ENCODE measurements around the gene FAM204A.

FAM204A gene

GRCh38 chr10:118282670-118283069 is 59.5 kb downstream of the FAM204A start:
- in situ Hi-C loops (cut with MboI; ENCODE audit: low sequenced_read_pairs) = no loop called here

- in situ Hi-C loops (cut with MboI; ENCODE audit: low sequenced_read_pairs) = no loop called here
Measured at GRCh38 chr10:118278649-118279048, 63.5 kb downstream of the FAM204A start.

GRCh38 chr10:118277871-118278270 is 64.3 kb downstream of the FAM204A start:
- in situ Hi-C loops (cut with MboI; ENCODE audit: low sequenced_read_pairs) = no loop called here

- in situ Hi-C loops (cut with MboI; ENCODE audit: low sequenced_read_pairs) = no loop called here
Measured at GRCh38 chr10:118276727-118277126, 65.4 kb downstream of the FAM204A start.

DNA sequence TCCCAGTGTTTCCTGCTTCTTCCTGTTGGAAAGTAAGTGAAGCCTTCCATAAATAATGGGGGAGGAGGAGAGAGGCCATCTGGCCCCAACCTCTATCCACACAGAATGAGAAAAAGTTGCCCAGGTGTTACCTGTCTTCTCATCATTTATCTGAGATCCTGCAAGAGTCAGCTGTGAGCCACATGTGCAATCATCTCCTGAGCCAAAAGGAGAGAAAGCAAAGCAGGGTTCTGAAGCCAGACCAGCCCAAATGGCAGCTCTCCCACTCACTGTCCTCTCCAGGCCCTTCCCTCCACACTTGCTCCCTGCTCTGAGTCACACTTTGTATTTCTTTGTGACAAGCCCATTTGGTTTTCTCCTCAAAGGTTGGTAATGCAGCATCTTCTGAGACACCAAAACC is 65.9 kb downstream of the FAM204A start:
- in situ Hi-C loops (cut with MboI; ENCODE audit: low sequenced_read_pairs) = no loop called here

- in situ Hi-C loops (cut with MboI; ENCODE audit: low sequenced_read_pairs) = no loop called here
Measured at GRCh38 chr10:118273662-118274061, 68.5 kb downstream of the FAM204A start.

DNA sequence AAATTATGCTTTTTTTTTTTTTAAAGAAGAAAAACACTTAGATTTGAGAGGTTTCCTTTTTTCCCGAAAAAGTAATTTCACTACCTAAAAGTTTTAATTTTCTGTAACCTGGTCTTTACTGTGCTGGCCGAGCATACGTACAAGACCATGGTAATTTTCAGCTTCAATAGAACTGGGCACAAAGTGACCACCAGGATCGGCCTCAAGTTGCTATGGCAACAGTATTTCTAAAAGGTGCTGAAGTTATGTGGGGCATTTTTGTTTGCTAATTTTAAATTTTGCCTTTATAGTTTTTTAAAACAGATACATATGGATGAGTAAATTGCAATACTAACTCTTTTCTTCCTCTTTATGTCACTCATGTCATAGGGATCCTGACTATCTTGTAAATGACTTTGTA is 69.4 kb downstream of the FAM204A start:
- in situ Hi-C loops (cut with MboI; ENCODE audit: low sequenced_read_pairs) = no loop called here

DNA sequence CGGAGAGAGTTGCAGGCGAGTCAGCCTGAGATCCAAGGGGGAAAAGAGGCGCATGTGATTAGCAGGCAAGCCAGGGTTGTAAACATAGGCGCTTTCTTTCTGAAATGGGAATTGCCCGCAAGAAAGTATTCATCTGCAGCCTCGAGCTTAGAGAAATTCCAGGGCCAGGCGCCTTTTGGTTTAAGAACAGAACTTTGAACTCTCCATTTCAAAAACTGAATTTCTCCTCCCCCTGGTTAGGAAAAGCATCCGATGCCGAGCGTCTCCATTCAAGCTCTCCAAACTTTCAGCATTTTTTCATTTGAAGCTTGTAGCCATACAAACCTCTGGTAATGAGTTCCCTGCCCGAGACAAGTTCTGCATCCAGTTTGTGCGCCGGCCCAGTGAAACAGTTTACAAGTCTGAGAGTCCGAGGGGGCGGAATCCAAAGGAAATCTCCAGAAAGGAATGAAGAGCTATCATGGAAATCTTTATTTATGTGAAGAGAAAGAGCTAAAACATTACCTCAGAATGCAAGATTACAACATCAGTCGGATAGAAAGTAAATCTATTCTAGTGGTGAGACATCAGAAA is 69.9 kb downstream of the FAM204A start:
- in situ Hi-C loops (cut with MboI; ENCODE audit: low sequenced_read_pairs) = no loop called here

GRCh38 chr10:118271671-118272070 is 70.5 kb downstream of the FAM204A start:
- in situ Hi-C loops (cut with MboI; ENCODE audit: low sequenced_read_pairs) = no loop called here

DNA sequence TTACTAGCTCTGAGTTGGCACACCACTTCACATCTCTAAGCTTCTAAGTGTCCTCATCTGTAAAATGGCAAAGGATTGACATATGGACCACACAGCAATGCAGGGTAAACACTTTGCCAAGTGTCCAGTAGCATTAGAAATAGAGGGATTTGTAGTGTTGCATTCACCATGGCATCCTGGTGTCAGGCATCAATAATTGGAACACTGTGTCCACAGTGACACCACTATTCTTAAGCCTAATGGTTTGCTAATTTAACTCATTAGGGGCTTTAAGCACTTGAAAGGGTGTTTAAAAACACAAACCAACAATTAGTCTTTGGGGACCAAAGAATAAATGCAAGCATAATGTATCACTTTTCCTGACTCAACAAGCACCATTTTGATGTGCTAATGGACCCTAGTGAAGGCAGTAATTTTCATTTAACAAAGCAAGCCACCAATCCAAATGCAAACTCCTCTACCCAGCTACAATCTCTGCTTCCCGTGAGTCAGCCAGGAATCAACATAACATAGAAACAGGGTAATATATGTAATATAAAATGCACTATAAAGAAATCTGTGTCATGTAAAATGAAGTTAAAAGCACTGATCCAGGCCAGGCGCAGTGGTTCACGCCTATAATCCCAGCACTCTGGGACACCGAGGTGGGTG is 75.9 kb downstream of the FAM204A start:
- in situ Hi-C loops (cut with MboI; ENCODE audit: low sequenced_read_pairs) = no loop called here

DNA sequence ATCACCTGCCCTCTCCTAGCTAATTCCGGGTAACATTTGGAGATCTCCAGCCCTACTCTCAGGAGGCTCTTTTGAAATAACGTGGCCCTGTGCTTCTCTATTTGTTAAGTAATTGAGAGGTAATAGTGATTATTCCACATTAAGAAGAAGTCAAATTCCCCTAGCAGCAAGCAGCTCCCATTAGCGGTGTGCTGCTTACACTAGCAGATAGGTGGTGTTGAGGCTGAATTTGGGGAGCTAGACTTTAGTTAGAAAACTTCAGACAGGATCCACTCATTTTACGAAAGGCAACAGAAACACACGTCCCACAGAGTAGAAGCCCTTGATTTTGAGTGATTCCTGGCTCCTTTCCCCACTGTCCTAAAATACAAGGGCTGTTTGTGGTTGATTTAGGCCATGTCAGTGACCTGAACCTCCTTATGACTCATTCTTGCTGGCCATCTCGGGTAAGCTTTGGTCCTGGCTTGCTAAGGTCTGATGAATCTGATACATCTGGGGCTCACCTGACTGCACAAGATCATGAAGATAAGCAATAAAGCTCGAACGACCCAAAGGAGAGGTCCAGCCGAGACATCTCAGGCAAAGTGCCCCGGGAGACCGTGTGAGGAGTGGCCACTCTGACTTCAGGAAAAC is 77.2 kb downstream of the FAM204A start:
- in situ Hi-C loops (cut with MboI; ENCODE audit: low sequenced_read_pairs) = no loop called here

DNA sequence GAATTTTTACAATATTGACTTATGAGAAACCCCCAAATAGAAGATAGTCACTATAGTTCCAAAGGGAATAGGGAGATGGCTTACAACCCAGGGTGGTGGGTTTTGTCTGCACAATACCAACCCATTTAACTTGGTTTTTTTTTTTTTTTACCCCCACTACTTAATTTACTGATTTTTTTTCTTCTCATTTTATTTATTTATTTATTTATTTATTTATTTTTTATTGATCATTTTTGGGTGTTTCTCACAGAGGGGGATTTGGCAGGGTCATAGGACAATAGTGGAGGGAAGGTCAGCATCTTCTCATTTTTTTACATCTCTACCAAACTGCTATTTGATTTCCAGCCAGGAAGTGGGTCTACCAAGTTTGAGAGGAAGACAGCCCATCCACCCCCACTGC is 77.9 kb downstream of the FAM204A start:
- in situ Hi-C loops (cut with MboI; ENCODE audit: low sequenced_read_pairs) = no loop called here

GRCh38 chr10:118262538-118262937 is 79.6 kb downstream of the FAM204A start:
- in situ Hi-C loops (cut with MboI; ENCODE audit: low sequenced_read_pairs) = no loop called here

GRCh38 chr10:118259288-118259906 is 82.7 kb downstream of the FAM204A start:
- in situ Hi-C loops (cut with MboI; ENCODE audit: low sequenced_read_pairs) = no loop called here

- in situ Hi-C loops (cut with MboI; ENCODE audit: low sequenced_read_pairs) = no loop called here
Measured at GRCh38 chr10:118258285-118258684, 83.8 kb downstream of the FAM204A start.

DNA sequence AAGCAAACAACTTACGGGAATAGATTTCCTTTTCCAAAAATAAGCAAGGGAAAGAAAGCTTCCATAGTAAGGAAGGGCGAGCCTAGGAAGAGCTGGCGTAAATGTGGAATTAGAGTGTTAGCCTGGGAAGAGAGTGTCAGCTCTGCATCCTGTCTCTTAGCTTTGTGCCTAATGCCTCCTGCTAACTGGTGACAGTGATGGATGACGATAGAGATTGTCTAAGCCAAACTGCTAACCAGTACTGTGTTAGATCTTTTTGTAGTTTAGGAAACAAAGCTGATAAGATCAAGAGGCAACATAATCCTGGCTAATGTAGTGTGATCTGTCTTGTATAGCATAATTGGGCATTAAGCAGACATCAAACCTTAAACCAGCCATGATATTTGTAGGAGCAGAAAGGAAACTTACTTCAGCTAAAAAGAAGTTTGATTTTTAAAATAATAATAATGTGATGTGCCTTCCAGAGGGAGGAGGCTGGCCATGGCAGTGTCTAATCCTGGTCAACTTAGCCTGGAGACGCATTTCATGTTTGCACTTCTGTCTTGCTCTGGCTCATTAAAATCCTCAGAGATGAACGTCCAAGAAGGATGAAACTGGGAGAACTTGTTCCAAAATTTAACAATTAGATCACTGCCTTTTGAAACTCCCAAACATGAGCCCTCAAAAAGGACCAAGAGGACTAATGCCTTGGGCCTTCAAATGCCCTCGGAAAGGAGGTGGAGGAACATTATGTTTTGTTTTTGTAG is 85.1 kb downstream of the FAM204A start:
- in situ Hi-C loops (cut with MboI; ENCODE audit: low sequenced_read_pairs) = no loop called here

- in situ Hi-C loops (cut with MboI; ENCODE audit: low sequenced_read_pairs) = no loop called here
Measured at GRCh38 chr10:118256209-118256608, 85.9 kb downstream of the FAM204A start.

DNA sequence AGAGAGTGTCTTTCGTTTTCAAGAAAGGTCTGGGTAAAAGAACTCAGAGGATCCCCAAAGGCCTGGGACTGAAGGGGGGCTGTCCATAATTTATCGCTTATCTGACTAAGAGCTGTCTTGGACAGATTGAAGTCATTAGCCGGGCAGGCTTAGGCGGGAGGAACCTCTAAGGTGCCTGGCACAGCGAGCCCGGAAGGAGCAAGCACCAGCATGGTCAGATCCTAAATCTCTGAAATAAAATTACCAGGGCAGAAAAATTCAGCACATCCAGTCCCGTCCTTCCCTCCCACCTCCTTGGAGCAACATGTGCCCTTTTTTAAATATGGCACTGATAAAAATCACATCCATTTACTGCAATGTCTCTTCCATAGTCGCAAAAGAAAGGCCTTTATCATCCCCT is 86.8 kb downstream of the FAM204A start:
- in situ Hi-C loops (cut with MboI; ENCODE audit: low sequenced_read_pairs) = no loop called here

DNA sequence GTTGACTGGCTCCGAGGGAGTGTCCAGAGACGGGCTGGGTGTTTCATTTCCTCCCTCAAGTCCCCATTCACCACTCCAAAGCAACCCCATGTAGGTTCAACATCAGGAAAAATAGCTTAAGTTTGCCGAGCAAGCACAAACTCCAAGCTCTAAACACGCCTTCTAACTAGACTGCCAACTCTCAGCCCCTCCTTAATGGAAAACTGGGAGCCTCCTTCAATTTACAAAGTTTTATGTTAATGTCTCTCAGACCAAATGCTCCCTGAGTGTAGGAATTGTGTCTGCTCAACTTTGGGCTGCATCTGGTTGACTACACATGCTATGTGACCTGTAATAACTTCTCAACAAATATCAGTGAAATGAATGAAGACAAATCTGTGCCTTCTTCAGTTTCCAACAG is 87.5 kb downstream of the FAM204A start:
- in situ Hi-C loops (cut with MboI; ENCODE audit: low sequenced_read_pairs) = no loop called here

DNA sequence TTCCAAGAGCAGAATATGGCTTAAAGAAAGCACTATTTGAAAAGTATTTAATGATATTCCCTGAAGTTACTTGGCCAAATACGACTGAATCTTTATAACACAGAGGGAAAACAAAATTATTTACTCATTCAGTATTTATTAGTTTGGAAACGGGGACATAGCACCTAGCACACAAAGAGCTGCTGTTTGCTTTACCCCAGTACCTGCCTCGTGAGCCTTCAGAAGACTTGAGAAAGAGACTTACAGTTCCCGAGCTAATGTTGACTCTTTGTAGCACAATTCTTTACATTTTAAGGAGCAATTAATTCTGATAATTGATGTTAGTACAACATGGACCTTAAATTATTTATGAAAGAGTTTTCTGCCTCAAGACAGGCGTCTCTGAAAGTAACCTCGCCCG is 88.7 kb downstream of the FAM204A start:
- in situ Hi-C loops (cut with MboI; ENCODE audit: low sequenced_read_pairs) = no loop called here

- in situ Hi-C loops (cut with MboI; ENCODE audit: low sequenced_read_pairs) = no loop called here
Measured at GRCh38 chr10:118251791-118252190, 90.3 kb downstream of the FAM204A start.
